Endodermal cell (in vitro differentiated cells): Measurements from ENCODE around the gene ANXA3. TPM values are rescaled to one million over a fixed set of nuclear protein-coding genes. Genes with fewer than 3 reads are reported as not detected.

Experiments
- DNase-seq: peaks from one replicate; pipeline ENCODE4 v3.0.0-alpha.2; 2017
- H3K27ac ChIP-seq: 2 replicates; pipeline ENCODE4 v1.5.1; 2013; ENCODE audit warnings: mild to moderate bottlenecking, low read depth, low read length, moderate library complexity
- H3K27me3 ChIP-seq: 2 replicates; pipeline ENCODE4 v1.6.1; 2013; ENCODE audit warnings: mild to moderate bottlenecking, low read length, moderate library complexity; ENCODE audit not compliant: insufficient read depth, control insufficient read depth, poor library complexity, severe bottlenecking
- H3K36me3 ChIP-seq: 2 replicates; pipeline ENCODE4 v1.7.0; 2013; ENCODE audit warnings: mild to moderate bottlenecking, low read length, moderate library complexity; ENCODE audit not compliant: control insufficient read depth, insufficient read depth
- H3K4me1 ChIP-seq: one replicate; pipeline ENCODE4 v1.7.0; 2013; ENCODE audit warnings: low read length; ENCODE audit not compliant: control insufficient read depth, insufficient read depth
- H3K4me3 ChIP-seq: 2 replicates; pipeline ENCODE4 v1.5.1; 2013; ENCODE audit warnings: mild to moderate bottlenecking, low read length, moderate library complexity
- H3K9ac ChIP-seq: 2 replicates; pipeline ENCODE4 v1.6.1; 2013; ENCODE audit warnings: mild to moderate bottlenecking, low read length, moderate library complexity; ENCODE audit not compliant: poor library complexity, severe bottlenecking; ENCODE audit errors: extremely low read depth
- H3K9me3 ChIP-seq: 2 replicates; pipeline ENCODE4 v1.6.1; 2013; ENCODE audit warnings: mild to moderate bottlenecking, low read length, moderate library complexity; ENCODE audit not compliant: control insufficient read depth
- H3K27ac Mint-ChIP-seq: 2 replicates; pipeline ENCODE4 v1.8.0; 2020; ENCODE audit warnings: mixed read lengths
- H3K27me3 Mint-ChIP-seq: 2 replicates; pipeline ENCODE4 v1.8.0; 2021; ENCODE audit warnings: mild to moderate bottlenecking, mixed read lengths; ENCODE audit not compliant: insufficient read depth
- H3K36me3 Mint-ChIP-seq: 2 replicates; pipeline ENCODE4 v1.8.0; 2020; ENCODE audit warnings: low read depth, mixed read lengths
- H3K4me1 Mint-ChIP-seq: 2 replicates; pipeline ENCODE4 v1.8.0; 2020; ENCODE audit warnings: mixed read lengths
- H3K4me3 Mint-ChIP-seq: 2 replicates; pipeline ENCODE4 v1.8.0; 2020; ENCODE audit warnings: mild to moderate bottlenecking, moderate library complexity, mixed read lengths
- H3K9me3 Mint-ChIP-seq: 2 replicates; pipeline ENCODE4 v1.8.0; 2020; ENCODE audit warnings: mild to moderate bottlenecking, mixed read lengths
- CTCF ChIP-seq: fragments of 200-600 bp; sonication (generic); conservative IDR thresholded peaks from 2 replicates; pipeline ENCODE4 v1.5.0; 2021; ENCODE audit warnings: antibody characterized with exemption, mild to moderate bottlenecking
- WGBS, 2 experiments: methylation state at CpG; one replicate each; pipeline versions ENCODE4 v1.1.5 to v1.1.7; 2013; ENCODE audit warnings: missing lambda C conversion rate in 2 of 2, mixed read lengths in 1 of 2; ENCODE audit not compliant: insufficient coverage in 1 of 2, insufficient read length in 1 of 2; 5-methylcytosine and 5-hydroxymethylcytosine counted together
- total RNA-seq, 2 donors: library from RNA; stranded (reverse); fragmentation: NEBNext Ultra II Directional in 1 of 2; extraction: Animal tissue kit (Norgen Biotek cat#: 25700) in 1 of 2; gene quantifications; 2 replicates in 1 of 2; 3 replicates in 1 of 2; pipeline ENCODE4 v1.2.1, GENCODE V29; 2021

ANXA3 gene
- total RNA-seq, 2 donors from 2014 or later = 25.5 to 43.9 TPM

GRCh38 chr4:78528327-78528726 lies 23.2 kb upstream of the ANXA3 start:
- H3K9me3 Mint-ChIP-seq = peaks cover 7% of the 10 kb centered on the region

GRCh38 chr4:78529569-78530209 lies 21.9 kb upstream of the ANXA3 start:
- H3K4me3 ChIP-seq = no peak overlapping the region
- peaks cover 11% of the 10 kb centered on the region for H3K36me3 ChIP-seq
- H3K27ac ChIP-seq = no peak overlapping the region
- peaks cover 7% of the 10 kb centered on the region for H3K9me3 Mint-ChIP-seq
- peaks cover 15% of the 10 kb centered on the region for H3K36me3 Mint-ChIP-seq
- no peaks in the 10 kb centered on the region for H3K27me3 ChIP-seq
- no peak for TF ChIP-seq CTCF
- H3K27me3 Mint-ChIP-seq = no peaks in the 10 kb centered on the region
- no peak overlapping the region for H3K4me3 Mint-ChIP-seq
- WGBS, 2 experiments = 93 to 94% methylated on average over 1 to 2 of the region's 2 CpGs
- no peaks in the 10 kb centered on the region for H3K4me1 ChIP-seq
- DNase-seq = no peak
- peaks cover 16% of the 10 kb centered on the region for H3K4me1 Mint-ChIP-seq
- no peak overlapping the region for H3K9ac ChIP-seq
- H3K27ac Mint-ChIP-seq = no peak overlapping the region
- peaks cover 7% of the 10 kb centered on the region for H3K9me3 ChIP-seq

More at GRCh38 chr4:78528327-78528726, 23.2 kb upstream of the ANXA3 start:
- DNase-seq = no peak
- Histone ChIP-seq H3K27me3 (no peaks in the 10 kb centered on the region), H3K9me3 (peaks cover 7% of the 10 kb centered on the region), H3K9ac (no peak overlapping the region), H3K27ac (no peak overlapping the region), H3K4me1 (no peaks in the 10 kb centered on the region), H3K4me3 (no peak overlapping the region), H3K36me3 (peaks cover 18% of the 10 kb centered on the region)
- no peaks in the 10 kb centered on the region for H3K27me3 Mint-ChIP-seq
- no peak overlapping the region for H3K27ac Mint-ChIP-seq
- 82% methylated on average over 3 of the region's 3 CpGs; no CpG with 5 or more reads in 1 of the 2 experiments for WGBS, 2 experiments
- H3K4me1 Mint-ChIP-seq = peaks cover 16% of the 10 kb centered on the region
- no peak for TF ChIP-seq CTCF
- H3K4me3 Mint-ChIP-seq = no peak overlapping the region
- peaks cover 22% of the 10 kb centered on the region for H3K36me3 Mint-ChIP-seq

- 100% methylated on average over 1 of the region's 1 CpG; no CpG with 5 or more reads in 1 of the 2 experiments for WGBS, 2 experiments
- peaks cover 7% of the 10 kb centered on the region for H3K9me3 Mint-ChIP-seq
Observed at GRCh38 chr4:78532046-78532445, 19.5 kb upstream of the ANXA3 start.

More at GRCh38 chr4:78532046-78532445, 19.5 kb upstream of the ANXA3 start:
- H3K9me3 ChIP-seq = peaks cover 7% of the 10 kb centered on the region
- H3K27ac Mint-ChIP-seq = no peak overlapping the region
- no peak overlapping the region for H3K4me3 Mint-ChIP-seq
- H3K36me3 ChIP-seq = peaks cover 26% of the 10 kb centered on the region
- H3K27me3 Mint-ChIP-seq = no peaks in the 10 kb centered on the region
- no peak overlapping the region for H3K27ac ChIP-seq
- H3K9ac ChIP-seq = no peak overlapping the region
- DNase-seq = no peak
- peaks cover 16% of the 10 kb centered on the region for H3K4me1 Mint-ChIP-seq
- H3K36me3 Mint-ChIP-seq = peaks cover 22% of the 10 kb centered on the region
- H3K4me1 ChIP-seq = no peaks in the 10 kb centered on the region
- TF ChIP-seq CTCF = no peak
- H3K27me3 ChIP-seq = no peaks in the 10 kb centered on the region
- H3K4me3 ChIP-seq = no peak overlapping the region
